Adrenal gland (tissue), 12 donors: Measurements from ENCODE around the gene PXYLP1. TPM values are rescaled to one million over a fixed set of nuclear protein-coding genes. Genes with fewer than 3 reads are reported as not detected.

Source experiments
- DNase-seq, 7 donors: peaks; one replicate each; pipeline ENCODE4 v3.0.0-alpha.2; 2019 to 2020
- H3K27ac ChIP-seq, 5 donors: fragments of 200-600 bp; sonication (generic) in 4 of 5; 1 replicate in 3 of 5; 2 replicates in 2 of 5; pipeline versions ENCODE4 v1.5.1 to v1.8.0; 2016 to 2020; ENCODE audit warnings: mild to moderate bottlenecking in 1 of 5
- H3K27me3 ChIP-seq: fragments of 200-600 bp; 2 replicates; pipeline ENCODE4 v1.8.0; 2021
- H3K36me3 ChIP-seq, 2 donors: fragments of 200-600 bp; replicated peaks in 1 of 2; 1 replicate in 1 of 2; 2 replicates in 1 of 2; pipeline versions ENCODE4 v1.5.1 to v1.8.0; 2018 to 2022
- H3K4me1 ChIP-seq, 2 donors: fragments of 200-600 bp; replicated peaks in 1 of 2; 1 replicate in 1 of 2; 2 replicates in 1 of 2; pipeline versions ENCODE4 v1.5.1 to v1.8.0; 2018 to 2021
- H3K4me3 ChIP-seq, 4 donors: fragments of 200-600 bp; sonication (generic) in 3 of 4; one replicate each; pipeline ENCODE4 v1.5.1; 2016 to 2018
- H3K9me3 ChIP-seq, 3 donors: fragments of 200-600 bp; sonication (generic) in 1 of 3; replicated peaks in 1 of 3; 1 replicate in 2 of 3; 2 replicates in 1 of 3; pipeline versions ENCODE4 v1.5.1 to v1.8.0; 2016 to 2021
- POLR2A ChIP-seq, 2 donors: fragments of 450-650 bp; IDR thresholded peaks; one replicate each; pipeline ENCODE4 v1.6.1; 2017; ENCODE audit warnings: antibody characterized with exemption in 2 of 2, mild to moderate bottlenecking in 2 of 2, moderate library complexity in 1 of 2
- WGBS, 4 donors: extraction: QIAGEN DNeasy Blood & Tissue Kit in 2 of 4; methylation state at CpG; one replicate each; pipeline versions ENCODE4 v1.1.5 to v1.1.7; 2013 to 2017; 5-methylcytosine and 5-hydroxymethylcytosine counted together
- intact Hi-C, 2 donors: fragments of 100-400 bp; cut with DNase I; formaldehyde crosslinking; loops; one replicate each; pipeline versions ENCODE4 v1.14.1 to v1.15.0; 2022 to 2023
- polyA plus RNA-seq, 3 donors: library from polyadenylated mRNA; stranded (reverse); fragments of 200-250 nt in 2 of 3; fragments of 350-450 nt in 1 of 3; fragmentation: Illumina TruSeq in 1 of 3; extraction: RNeasy Lipid Tissue Mini Kit (QIAGEN cat#74804) in 1 of 3; gene quantifications; one replicate each; pipeline ENCODE4 v1.2.3, GENCODE V29; 2013 to 2014
- total RNA-seq, 9 donors: library from RNA; depleted of rRNA in 4 of 9; stranded (reverse); fragments of >200 nt in 4 of 9; fragments of 120-200 nt in 1 of 9; fragmentation: NEBNext Ultra II Directional in 1 of 9; extraction: Animal tissue kit (Norgen Biotek cat#: 25700) in 1 of 9; gene quantifications; one replicate each; pipeline versions ENCODE4 v1.1.0 to v1.2.4, GENCODE V29; 2013 to 2023
- TF ChIP-seq, protein P1 (sequence below), 6 experiments: fragments of 450-650 bp in 4 of 6; fragments of 200-600 bp in 2 of 6; sonication (generic) in 1 of 6; IDR thresholded peaks; 1 replicate in 5 of 6; 2 replicates in 1 of 6; pipeline versions ENCODE4 v1.5.1 to v1.8.0; 2016 to 2021; ENCODE audit warnings: antibody characterized with exemption in 6 of 6, mild to moderate bottlenecking in 2 of 6, moderate library complexity in 1 of 6
- donor health status: healthy with polysubstance abuse.
- donor health status: Bipolar disorder and iron deficiency.
- donor health status: DM: yes; HTN: yes; CAD: no.
- donor health status: DM: no; HTN: no; CAD: no.
- donor health status: DM: no; HTN: no; CAD: no.
- donor health status: DM: yes; HTN: yes; CAD: no.

The PXYLP1 gene
- total and polyA plus RNA-seq, 12 donors, result 5.5 to 22.7 (median 8.1) TPM

- no peak overlapping the region for H3K4me3 ChIP-seq
- peaks cover 8 to 21% of the 10 kb centered on the region in 2 donors for H3K4me1 ChIP-seq
- H3K9me3 ChIP-seq, result no peaks in the 10 kb centered on the region
- intact Hi-C loops, result loop anchor here (5.0 kb wide), 2 partner anchors 44 to 49 kb away; no protein-coding TSS in a partner anchor
- H3K27me3 ChIP-seq, result no peaks in the 10 kb centered on the region
- WGBS, 4 donors, result 81 to 89% (median 85%) methylated on average over 7 to 9 of the region's 9 CpGs
- H3K27ac ChIP-seq, result no peak overlapping the region
- no peak for DNase-seq
- no peak for TF ChIP-seq POLR2A (IDR thresholded peaks at IDR 0.05)
- TF ChIP-seq, protein P1, sequence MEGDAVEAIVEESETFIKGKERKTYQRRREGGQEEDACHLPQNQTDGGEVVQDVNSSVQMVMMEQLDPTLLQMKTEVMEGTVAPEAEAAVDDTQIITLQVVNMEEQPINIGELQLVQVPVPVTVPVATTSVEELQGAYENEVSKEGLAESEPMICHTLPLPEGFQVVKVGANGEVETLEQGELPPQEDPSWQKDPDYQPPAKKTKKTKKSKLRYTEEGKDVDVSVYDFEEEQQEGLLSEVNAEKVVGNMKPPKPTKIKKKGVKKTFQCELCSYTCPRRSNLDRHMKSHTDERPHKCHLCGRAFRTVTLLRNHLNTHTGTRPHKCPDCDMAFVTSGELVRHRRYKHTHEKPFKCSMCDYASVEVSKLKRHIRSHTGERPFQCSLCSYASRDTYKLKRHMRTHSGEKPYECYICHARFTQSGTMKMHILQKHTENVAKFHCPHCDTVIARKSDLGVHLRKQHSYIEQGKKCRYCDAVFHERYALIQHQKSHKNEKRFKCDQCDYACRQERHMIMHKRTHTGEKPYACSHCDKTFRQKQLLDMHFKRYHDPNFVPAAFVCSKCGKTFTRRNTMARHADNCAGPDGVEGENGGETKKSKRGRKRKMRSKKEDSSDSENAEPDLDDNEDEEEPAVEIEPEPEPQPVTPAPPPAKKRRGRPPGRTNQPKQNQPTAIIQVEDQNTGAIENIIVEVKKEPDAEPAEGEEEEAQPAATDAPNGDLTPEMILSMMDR (IDR thresholded peaks at IDR 0.05), result no peak
- H3K36me3 ChIP-seq, result no peaks in the 10 kb centered on the region
Observed at GRCh38 chr3:141233457-141234161, 2.0 kb downstream of the PXYLP1 start.

- TF ChIP-seq POLR2A (IDR thresholded peaks at IDR 0.05), result no peak
- TF ChIP-seq, protein P1 (IDR thresholded peaks at IDR 0.05), result no peak
- intact Hi-C loops, result loop anchor here (5.0 kb wide), 2 partner anchors 43 to 48 kb away; no protein-coding TSS in a partner anchor
- peak in 1 of 7 donors; percentile 35 for DNase-seq
Observed at GRCh38 chr3:141234283-141234682, 2.7 kb downstream of the PXYLP1 start.

DNA sequence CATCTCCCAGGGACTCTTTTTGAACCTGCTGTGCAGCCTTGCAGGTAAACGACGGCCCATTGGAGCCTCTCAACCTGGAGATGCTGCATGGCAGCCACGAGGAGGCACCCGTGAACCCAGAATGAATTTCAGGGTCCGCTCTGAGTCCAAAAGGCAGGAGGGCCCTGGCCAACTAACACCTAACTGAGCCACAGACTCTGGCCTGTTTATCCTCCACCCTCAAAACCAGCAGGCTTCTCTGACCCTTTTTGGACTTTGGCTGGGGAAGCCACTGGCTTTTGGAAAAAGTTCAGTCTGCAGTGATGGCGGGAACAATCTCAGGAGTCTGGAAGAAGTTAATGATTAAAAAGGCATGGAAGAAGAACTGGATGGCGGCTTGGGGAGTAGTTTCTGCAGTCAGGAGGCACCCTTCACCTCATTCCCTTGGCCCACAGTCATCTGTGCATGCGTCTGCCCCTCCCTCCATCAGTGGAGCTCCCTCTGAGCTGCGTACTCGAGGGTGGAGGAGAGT, 4.1 kb downstream of the PXYLP1 start:
- intact Hi-C loops, result no loop called here
- Histone ChIP-seq H3K36me3 (no peaks in the 10 kb centered on the region), H3K27me3 (no peaks in the 10 kb centered on the region), H3K9me3 (no peaks in the 10 kb centered on the region), H3K4me3 (no peak overlapping the region), H3K4me1 (peaks cover 8 to 17% of the 10 kb centered on the region in 2 donors), H3K27ac (no peak overlapping the region)
- TF ChIP-seq POLR2A (IDR thresholded peaks at IDR 0.05), result no peak
- TF ChIP-seq, protein P1 (IDR thresholded peaks at IDR 0.05), result no peak
- 85 to 91% (median 87%) methylated on average over 6 to 10 of the region's 10 CpGs for WGBS, 4 donors
- DNase-seq, result peak in 1 of 7 donors; percentile 45

More at GRCh38 chr3:141234283-141234682, 2.7 kb downstream of the PXYLP1 start:
- Histone ChIP-seq H3K4me1 (peaks cover 8 to 21% of the 10 kb centered on the region in 2 donors), H3K4me3 (no peak overlapping the region), H3K36me3 (no peaks in the 10 kb centered on the region), H3K9me3 (no peaks in the 10 kb centered on the region), H3K27me3 (no peaks in the 10 kb centered on the region), H3K27ac (no peak overlapping the region)
- WGBS, 4 donors, result 77 to 93% (median 85%) methylated on average over 3 of the region's 3 CpGs

DNA sequence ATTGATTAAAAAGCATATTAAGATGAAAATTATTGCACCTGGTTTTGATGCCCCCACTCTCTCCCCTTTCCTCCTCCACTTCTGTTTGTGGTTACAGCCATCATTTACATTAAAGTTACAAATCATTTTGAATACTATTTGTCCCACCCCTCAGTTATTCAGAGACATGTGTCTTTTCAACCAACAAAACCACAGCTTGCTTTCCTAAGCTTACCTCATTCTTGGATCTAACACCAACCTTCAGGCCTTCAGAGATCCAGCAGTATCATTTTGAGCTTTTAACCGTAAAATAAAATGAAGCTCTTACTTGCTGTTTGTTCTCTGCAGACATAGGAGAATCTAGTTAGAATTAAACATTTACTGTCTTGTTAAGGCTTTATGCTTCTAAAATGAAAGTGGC, 4.7 kb downstream of the PXYLP1 start:
- WGBS, 4 donors, result 87 to 100% (median 92%) methylated on average over 1 of the region's 1 CpG
- no peaks in the 10 kb centered on the region for H3K27me3 ChIP-seq
- H3K36me3 ChIP-seq, result no peaks in the 10 kb centered on the region
- peaks cover 8 to 13% of the 10 kb centered on the region in 2 donors for H3K4me1 ChIP-seq
- H3K27ac ChIP-seq, result no peak overlapping the region
- intact Hi-C loops, result no loop called here
- H3K4me3 ChIP-seq, result no peak overlapping the region
- H3K9me3 ChIP-seq, result no peaks in the 10 kb centered on the region
- DNase-seq, result no peak
- no peak for TF ChIP-seq POLR2A (IDR thresholded peaks at IDR 0.05)
- TF ChIP-seq, protein P1 (IDR thresholded peaks at IDR 0.05), result no peak
